HepG2 (cell line): ENCODE results near the gene SAMD4A. TPM values are rescaled to one million over a fixed set of nuclear protein-coding genes. Genes with fewer than 3 reads are reported as not detected.

Source experiments
- ATAC-seq: fragments of 200-7000 bp; cut with Tn5 transposase; 3 replicates; pipeline ENCODE4 v1.9.1; 2020; ENCODE audit warnings: mild to moderate bottlenecking, moderate library complexity
- BruUV-seq: library from RNA; stranded (reverse); fragments of 400-500 nt; replicated peaks from 2 replicates; lab custom pipeline; 2021; lab: Mats Ljungman, UMichigan
- CTCF ChIA-PET: fragments of 300-600 bp; formaldehyde crosslinking; extraction: SDS; loops from one replicate; lab custom pipeline; 2021; ENCODE audit warnings: low total read pairs, inconsistent platforms, low intra/inter-chr PET ratio; lab: Yijun Ruan, JAX
- POLR2A ChIA-PET: fragments of 350-600 bp; sonication (Branson Sonifier 250); formaldehyde crosslinking; loops from one replicate; lab custom pipeline; 2020; ENCODE audit warnings: antibody characterized with exemption, inconsistent platforms; lab: Yijun Ruan, JAX
- DNase-seq: peaks from one replicate; pipeline ENCODE4 v3.0.0-alpha.2; 2015; ENCODE audit warnings: low spot score
- FAIRE-seq: peaks from 3 replicates; lab custom pipeline; 2011; peaks lifted over from hg19 to GRCh38; lab: Jason Lieb, UNC
- H2AFZ ChIP-seq: one replicate; pipeline ENCODE4 v1.6.1; 2011; ENCODE audit warnings: low read length, inconsistent platforms
- H3K27ac ChIP-seq: fragments of 300-600 bp; 3 replicates; pipeline ENCODE4 v1.8.0; 2011; ENCODE audit warnings: mixed run types, mild to moderate bottlenecking, mixed read lengths, low read length, inconsistent platforms; ENCODE audit not compliant: insufficient read depth; ENCODE audit errors: extremely low read length
- H3K27me3 ChIP-seq, 2 experiments: fragments of 200-600 bp in 1 of 2; 2 replicates in 1 of 2; 3 replicates in 1 of 2; pipeline versions ENCODE4 v1.6.0 to v1.8.0; 2011; ENCODE audit warnings: low read length in 2 of 2, mild to moderate bottlenecking in 2 of 2, moderate library complexity in 2 of 2, inconsistent platforms in 1 of 2; ENCODE audit not compliant: insufficient read depth in 2 of 2, control insufficient read depth in 1 of 2
- H3K36me3 ChIP-seq, 2 experiments: fragments of 200-600 bp in 1 of 2; replicated peaks in 1 of 2; 2 replicates in 1 of 2; 3 replicates in 1 of 2; pipeline versions ENCODE4 v1.5.1 to v1.8.0; 2011; ENCODE audit warnings: low read length in 2 of 2, inconsistent platforms in 1 of 2; ENCODE audit not compliant: insufficient read depth in 2 of 2, control insufficient read depth in 1 of 2
- H3K4me1 ChIP-seq: 2 replicates; pipeline ENCODE4 v1.5.1; 2012; ENCODE audit warnings: low read length, inconsistent platforms; ENCODE audit not compliant: insufficient read depth
- H3K4me2 ChIP-seq: 2 replicates; pipeline ENCODE4 v1.6.0; 2011; ENCODE audit warnings: low read depth, low read length, inconsistent platforms
- H3K4me3 ChIP-seq, 3 experiments: fragments of 200-600 bp in 1 of 3; sonication (generic), shearing (Covaris generic) in 1 of 3; replicated peaks in 1 of 3; 2 replicates each; pipeline ENCODE4 v1.5.1; 2011 to 2016; ENCODE audit warnings: low read length in 3 of 3, inconsistent platforms in 2 of 3, low read depth in 2 of 3, mild to moderate bottlenecking in 2 of 3, control low read depth in 1 of 3, mixed read lengths in 1 of 3; ENCODE audit not compliant: insufficient read depth in 1 of 3
- H3K79me2 ChIP-seq: one replicate; pipeline ENCODE4 v1.6.1; 2011; ENCODE audit warnings: low read length, inconsistent platforms; ENCODE audit not compliant: insufficient read depth
- H3K9ac ChIP-seq: 2 replicates; pipeline ENCODE4 v1.6.0; 2011; ENCODE audit warnings: mild to moderate bottlenecking, low read depth, low read length, inconsistent platforms; ENCODE audit not compliant: insufficient read depth
- H3K9me3 ChIP-seq: 2 replicates; pipeline ENCODE4 v1.5.1; 2012; ENCODE audit warnings: mild to moderate bottlenecking, low read length
- H4K20me1 ChIP-seq: 2 replicates; pipeline ENCODE4 v1.6.0; 2011; ENCODE audit warnings: inconsistent platforms, mild to moderate bottlenecking, low read length, moderate library complexity; ENCODE audit not compliant: insufficient read depth
- AHR ChIP-seq: IDR thresholded peaks from 2 replicates; pipeline ENCODE4 v1.6.1; 2018; ENCODE audit warnings: missing genetic modification reagents, missing compliant biosample characterization
- BHLHE40 ChIP-seq: IDR thresholded peaks from 2 replicates; pipeline ENCODE4 v1.6.1; 2011; ENCODE audit warnings: low read length, improper control_type of control experiment
- BRCA1 ChIP-seq: sonication (generic); formaldehyde crosslinking; IDR thresholded peaks from 2 replicates; pipeline ENCODE4 v1.4.0; 2020; ENCODE audit warnings: missing genetic modification reagents
- SIX4 ChIP-seq: sonication (generic); formaldehyde crosslinking; IDR thresholded peaks from 2 replicates; pipeline ENCODE4 v1.4.0; 2020; ENCODE audit warnings: missing genetic modification reagents
- TOPORS ChIP-seq: sonication (generic); formaldehyde crosslinking; IDR thresholded peaks from 2 replicates; pipeline ENCODE4 v1.8.0; 2023; ENCODE audit warnings: mild to moderate bottlenecking, missing genetic modification reagents
- ZFP82 ChIP-seq: sonication (generic); formaldehyde crosslinking; IDR thresholded peaks from 2 replicates; pipeline ENCODE4 v1.5.1; 2020; ENCODE audit warnings: mild to moderate bottlenecking, missing genetic modification reagents, borderline replicate concordance
- ZNF138 ChIP-seq: sonication (generic); formaldehyde crosslinking; IDR thresholded peaks from 2 replicates; pipeline ENCODE4 v1.5.0; 2020; ENCODE audit warnings: mild to moderate bottlenecking, low read depth, missing genetic modification reagents
- ZNF484 ChIP-seq: sonication (generic); formaldehyde crosslinking; IDR thresholded peaks from 2 replicates; pipeline ENCODE4 v1.5.1; 2020; ENCODE audit warnings: mild to moderate bottlenecking, low read depth, missing genetic modification reagents, borderline replicate concordance
- WGBS: methylation state at CpG from one replicate; pipeline ENCODE4 v1.1.6; 2017; ENCODE audit warnings: low lambda C conversion rate; 5-methylcytosine and 5-hydroxymethylcytosine counted together
- in situ Hi-C: cut with HindIII; loops from 2 replicates; pipeline ENCODE4 v1.10.0; 2017; ENCODE audit warnings: low pct_unique_long_range_greater_than_20kb; ENCODE audit not compliant: extremely low pct_ligation_motif_present
- intact Hi-C: fragments of 100-400 bp; cut with micrococcal nuclease; formaldehyde crosslinking; loops from one replicate; pipeline ENCODE4 v1.10.0; 2022; ENCODE audit not compliant: unreplicated experiment
- polyA plus RNA-seq, 8 experiments: library from polyadenylated mRNA; depleted of rRNA in 3 of 8; stranded (reverse) in 7 of 8; unstranded in 1 of 8; fragments of >200 nt; fragmentation: Illumina TruSeq in 4 of 8; extraction: Trizol in 4 of 8; gene quantifications; 2 replicates each; pipeline versions ENCODE4 v1.2.1 to v1.2.3, GENCODE V29; 2011 to 2016; ENCODE audit warnings: low read depth in 4 of 8, missing spikeins in 1 of 8, mixed read lengths in 1 of 8; ENCODE audit not compliant: insufficient read depth in 1 of 8
- total RNA-seq, 5 experiments: library from RNA; depleted of rRNA; stranded (reverse); fragments of >200 nt; fragmentation: Illumina TruSeq; extraction: Trizol; gene quantifications; 2 replicates each; pipeline ENCODE4 v1.2.3, GENCODE V29; 2016; ENCODE audit warnings: low read depth in 1 of 5
- TF ChIP-seq, protein P1 (sequence below): sonication (generic); formaldehyde crosslinking; IDR thresholded peaks from 2 replicates; pipeline ENCODE4 v1.4.0; 2020; ENCODE audit warnings: missing genetic modification reagents
- TF ChIP-seq, protein P2 (sequence below): sonication (generic); formaldehyde crosslinking; IDR thresholded peaks from 2 replicates; pipeline ENCODE4 v1.8.1; 2023; ENCODE audit warnings: mild to moderate bottlenecking, missing genetic modification reagents, borderline replicate concordance
- TF ChIP-seq, protein P3 (sequence below): sonication (generic); formaldehyde crosslinking; IDR thresholded peaks from 2 replicates; pipeline ENCODE4 v1.5.0; 2020; ENCODE audit warnings: missing genetic modification reagents

The SAMD4A gene
- total and polyA plus RNA-seq, 2 of the 13 experiments (the other 11 are each of a cell fraction or from before 2014, with no cell fraction given) = 11.8 to 13.0 TPM

DNA sequence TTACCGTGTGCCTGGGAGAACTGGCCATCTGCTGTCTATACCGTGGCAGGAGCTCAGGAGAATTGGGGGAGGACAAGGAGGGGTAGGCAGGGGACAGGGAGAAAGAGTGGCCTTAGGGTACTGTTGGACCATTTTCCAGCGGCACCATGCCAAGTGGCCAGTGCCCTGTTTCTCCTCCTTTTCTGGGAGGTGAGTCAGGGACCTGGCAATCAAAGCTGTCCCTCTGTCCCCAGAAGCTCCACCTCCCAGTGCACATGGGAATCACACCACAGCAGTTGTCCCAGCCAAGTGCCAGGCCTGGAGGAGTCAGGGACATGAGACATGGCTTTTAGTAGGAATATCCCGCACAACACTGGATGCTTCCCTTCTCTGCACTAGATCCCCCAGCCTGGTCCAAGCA is 217.7 kb downstream of the SAMD4A start:
- H3K4me1 ChIP-seq = peaks cover 7% of the 10 kb centered on the region; the same call in 1 of the 2 replicates
- no peak for ATAC-seq
- H3K27ac ChIP-seq = no peak overlapping the region
- intact Hi-C loops (no loop called here), in situ Hi-C loops (no loop called here)
- H3K79me2 ChIP-seq = no peaks in the 10 kb centered on the region
- no peak overlapping the region for H2AFZ ChIP-seq
- H3K27me3 ChIP-seq = no peaks in the 10 kb centered on the region
- WGBS = 94% methylated on average over 4 of the region's 4 CpGs
- H3K36me3 ChIP-seq = peaks cover 56 to 97% of the 10 kb centered on the region in 2 experiments
- CTCF ChIA-PET = no interaction called here
- H3K9me3 ChIP-seq = no peaks in the 10 kb centered on the region
- FAIRE-seq = no peak
- POLR2A ChIA-PET = no interaction called here
- H3K4me2 ChIP-seq = no peak overlapping the region
- no peaks in the 10 kb centered on the region for H4K20me1 ChIP-seq
- H3K4me3 ChIP-seq = no peak overlapping the region
- DNase-seq = no peak
- TF ChIP-seq BHLHE40 (no peak), ZFP82 (CRISPR knock-in tag) (no peak), AHR (CRISPR knock-in tag) (no peak), BRCA1 (CRISPR knock-in tag) (no peak), ZNF138 (CRISPR knock-in tag) (no peak), SIX4 (CRISPR knock-in tag) (no peak), ZNF484 (no peak), TOPORS (CRISPR knock-in tag) (no peak)
- TF ChIP-seq, protein P1, sequence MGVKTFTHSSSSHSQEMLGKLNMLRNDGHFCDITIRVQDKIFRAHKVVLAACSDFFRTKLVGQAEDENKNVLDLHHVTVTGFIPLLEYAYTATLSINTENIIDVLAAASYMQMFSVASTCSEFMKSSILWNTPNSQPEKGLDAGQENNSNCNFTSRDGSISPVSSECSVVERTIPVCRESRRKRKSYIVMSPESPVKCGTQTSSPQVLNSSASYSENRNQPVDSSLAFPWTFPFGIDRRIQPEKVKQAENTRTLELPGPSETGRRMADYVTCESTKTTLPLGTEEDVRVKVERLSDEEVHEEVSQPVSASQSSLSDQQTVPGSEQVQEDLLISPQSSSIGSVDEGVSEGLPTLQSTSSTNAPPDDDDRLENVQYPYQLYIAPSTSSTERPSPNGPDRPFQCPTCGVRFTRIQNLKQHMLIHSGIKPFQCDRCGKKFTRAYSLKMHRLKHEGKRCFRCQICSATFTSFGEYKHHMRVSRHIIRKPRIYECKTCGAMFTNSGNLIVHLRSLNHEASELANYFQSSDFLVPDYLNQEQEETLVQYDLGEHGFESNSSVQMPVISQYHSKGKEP = no peak
- TF ChIP-seq, protein P2, sequence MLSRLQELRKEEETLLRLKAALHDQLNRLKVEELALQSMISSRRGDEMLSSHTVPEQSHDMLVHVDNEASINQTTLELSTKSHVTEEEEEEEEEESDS = no peak
- TF ChIP-seq, protein P3, sequence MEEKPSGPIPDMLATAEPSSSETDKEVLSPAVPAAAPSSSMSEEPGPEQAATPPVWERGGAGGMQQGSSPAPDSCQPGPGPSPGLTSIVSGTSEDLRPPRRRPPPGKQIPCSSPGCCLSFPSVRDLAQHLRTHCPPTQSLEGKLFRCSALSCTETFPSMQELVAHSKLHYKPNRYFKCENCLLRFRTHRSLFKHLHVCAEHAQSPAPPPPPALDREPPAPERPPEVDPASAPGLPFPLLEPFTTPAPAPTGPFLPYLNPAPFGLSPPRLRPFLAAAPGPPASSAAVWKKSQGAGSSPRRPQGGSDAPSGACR = no peak
- no peak overlapping the region for H3K9ac ChIP-seq
- BruUV-seq = no TSS peak
